HG03354 (cell line): ENCODE data around the gene ACY1.

ENCODE experiments used
- ATAC-seq: cut with Tn5 transposase; IDR thresholded peaks from one replicate; pipeline ENCODE4 v1.9.1; 2021; ENCODE audit warnings: mild to moderate bottlenecking; ENCODE audit not compliant: unreplicated experiment, poor library complexity, severe bottlenecking

Gene ACY1

GRCh38 chr3:51945031-51945840 lies 38.1 kb upstream of the ACY1 start:
- no peak for ATAC-seq

GRCh38 chr3:51945926-51946705 lies 37.2 kb upstream of the ACY1 start:
- no peak for ATAC-seq

- no peak for ATAC-seq
Measured at GRCh38 chr3:51946796-51947195, 36.5 kb upstream of the ACY1 start.

- ATAC-seq, result no peak
Measured at GRCh38 chr3:51947215-51947900, 36.0 kb upstream of the ACY1 start.

GRCh38 chr3:51948016-51948580 lies 35.2 kb upstream of the ACY1 start:
- no peak for ATAC-seq

GRCh38 chr3:51949121-51949520 lies 34.2 kb upstream of the ACY1 start:
- no peak for ATAC-seq

GRCh38 chr3:51950899-51951298 lies 32.4 kb upstream of the ACY1 start:
- ATAC-seq, result no peak

GRCh38 chr3:51953445-51953844 lies 29.9 kb upstream of the ACY1 start:
- ATAC-seq, result no peak

GRCh38 chr3:51954105-51954504 lies 29.2 kb upstream of the ACY1 start:
- no peak for ATAC-seq

GRCh38 chr3:51954713-51955112 lies 28.6 kb upstream of the ACY1 start:
- ATAC-seq, result no peak

GRCh38 chr3:51955175-51955892 lies 28.0 kb upstream of the ACY1 start, which contains the start of gene GPR62:
TSS of gene GPR62 (plus strand) at chr3:51955381. CDS start at chr3:51955653, 272 bp downstream.
- ATAC-seq, result no peak

GRCh38 chr3:51955893-51956770 lies 27.2 kb upstream of the ACY1 start:
- no peak for ATAC-seq

- ATAC-seq, result no peak
Measured at GRCh38 chr3:51957520-51958205, 25.7 kb upstream of the ACY1 start.

- no peak for ATAC-seq
Measured at GRCh38 chr3:51958603-51959521, 24.5 kb upstream of the ACY1 start.

GRCh38 chr3:51959651-51960050 lies 23.7 kb upstream of the ACY1 start:
- ATAC-seq, result no peak

- no peak for ATAC-seq
Measured at GRCh38 chr3:51960386-51960785, 22.9 kb upstream of the ACY1 start.

- ATAC-seq, result no peak
Measured at GRCh38 chr3:51961011-51961410, 22.3 kb upstream of the ACY1 start.
